DOHH2 (cell line): Measurements from ENCODE around the gene CKM.

Experiments
- CTCF ChIP-seq: fragments of 200-600 bp; sonication (generic); IDR thresholded peaks from one replicate; pipeline ENCODE4 v1.5.1; 2014; ENCODE audit warnings: antibody characterized with exemption, mild to moderate bottlenecking, low read depth, low read length; ENCODE audit not compliant: poor library complexity, severe bottlenecking
- EZH2phosphoT487 ChIP-seq: fragments of 200-600 bp; sonication (generic); IDR thresholded peaks from 2 replicates; pipeline ENCODE4 v1.6.1; 2017; ENCODE audit warnings: borderline replicate concordance, mild to moderate bottlenecking, antibody characterized with exemption, low read length, moderate library complexity, mixed read lengths

DNA sequence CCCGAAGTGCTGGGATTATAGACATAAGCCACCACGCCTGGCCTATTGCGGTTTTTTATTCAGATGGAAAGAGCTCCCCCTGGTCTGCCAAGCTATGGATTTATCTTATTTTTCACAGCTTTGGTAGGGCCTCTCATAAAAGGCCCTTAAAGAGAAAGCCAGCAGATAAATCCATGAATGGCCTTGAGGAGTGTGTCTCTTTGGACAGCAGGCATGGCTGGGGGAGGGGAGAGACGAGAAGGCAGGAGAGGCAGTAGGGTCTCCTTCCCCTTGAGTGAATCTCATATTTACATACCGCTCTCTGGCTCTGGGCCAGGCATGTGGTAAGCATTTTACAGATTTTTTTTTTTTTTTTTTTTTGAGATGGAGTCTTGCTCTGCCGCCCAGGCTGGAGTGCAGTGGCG, 46.4 kb downstream of the CKM start:
- no peak for TF ChIP-seq CTCF
- TF ChIP-seq EZH2phosphoT487: no peak
